Astrocyte of the cerebellum (primary cell): ENCODE results near the gene MTARC2.
A peak's percentile ranks its signal among the peaks of the same experiment; 100 is the strongest.

Source experiments
- DNase-seq: peaks from one replicate; pipeline ENCODE4 v3.0.0-alpha.2; 2011; ENCODE audit warnings: low read depth
- H3K4me3 ChIP-seq: 2 replicates; pipeline ENCODE4 v1.5.1; 2011; ENCODE audit warnings: mild to moderate bottlenecking, low read depth, low read length, moderate library complexity
- CTCF ChIP-seq: IDR thresholded peaks from 2 replicates; pipeline ENCODE4 v1.5.1; 2012; ENCODE audit warnings: low read length, low read depth, moderate library complexity, mild to moderate bottlenecking; ENCODE audit errors: missing control alignments
- in situ Hi-C: cut with HindIII; loops from 2 replicates; pipeline ENCODE4 v1.10.0; 2017; ENCODE audit warnings: low sequenced_read_pairs

The MTARC2 gene

GRCh38 chr1:220775240-220775853 is 27.2 kb downstream of the MTARC2 start:
- in situ Hi-C loops = no loop called here
- DNase-seq = no peak
- TF ChIP-seq CTCF = peak; percentile 86
- no peak overlapping the region for H3K4me3 ChIP-seq

GRCh38 chr1:220776254-220776653 is 28.1 kb downstream of the MTARC2 start:
- TF ChIP-seq CTCF = no peak
- in situ Hi-C loops = no loop called here
- DNase-seq = no peak
- no peak overlapping the region for H3K4me3 ChIP-seq

GRCh38 chr1:220776720-220777326 is 28.7 kb downstream of the MTARC2 start:
- in situ Hi-C loops = no loop called here
- peak; percentile 45 for DNase-seq
- TF ChIP-seq CTCF = peak; percentile 92
- H3K4me3 ChIP-seq = no peak overlapping the region

GRCh38 chr1:220783453-220783852 is 35.3 kb downstream of the MTARC2 start:
- no peak for TF ChIP-seq CTCF
- DNase-seq = no peak
- no peak overlapping the region for H3K4me3 ChIP-seq
- in situ Hi-C loops = no loop called here

GRCh38 chr1:220784751-220785150 is 36.6 kb downstream of the MTARC2 start:
- in situ Hi-C loops = no loop called here
- DNase-seq = no peak
- H3K4me3 ChIP-seq = no peak overlapping the region
- TF ChIP-seq CTCF = no peak

- in situ Hi-C loops = no loop called here
- no peak for DNase-seq
- no peak overlapping the region for H3K4me3 ChIP-seq
- TF ChIP-seq CTCF = no peak
These were observed 37.3 kb downstream of the MTARC2 start for GRCh38 chr1:220785166-220786056.
